Chondrocyte (in vitro differentiated cells): ENCODE results near the gene NFKB1. TPM values are rescaled to one million over a fixed set of nuclear protein-coding genes. Genes with fewer than 3 reads are reported as not detected.

ENCODE experiments used
- DNase-seq: peaks from one replicate; pipeline ENCODE4 v3.0.0; 2021; ENCODE audit warnings: mixed read lengths, low spot score
- H3K27ac Mint-ChIP-seq: one replicate; pipeline ENCODE4 v1.8.0; 2021; ENCODE audit warnings: mild to moderate bottlenecking, moderate library complexity, mixed read lengths; ENCODE audit not compliant: unreplicated experiment
- H3K27me3 Mint-ChIP-seq: 2 replicates; pipeline ENCODE4 v1.8.0; 2021; ENCODE audit warnings: low read depth, mixed read lengths
- H3K36me3 Mint-ChIP-seq: 2 replicates; pipeline ENCODE4 v1.8.0; 2021; ENCODE audit warnings: low read depth, mixed read lengths
- H3K4me1 Mint-ChIP-seq: 2 replicates; pipeline ENCODE4 v1.8.0; 2021; ENCODE audit warnings: low read depth, mild to moderate bottlenecking, mixed read lengths
- H3K4me3 Mint-ChIP-seq: one replicate; pipeline ENCODE4 v1.8.0; 2021; ENCODE audit warnings: mild to moderate bottlenecking, moderate library complexity, mixed read lengths; ENCODE audit not compliant: unreplicated experiment
- H3K9me3 Mint-ChIP-seq: 2 replicates; pipeline ENCODE4 v1.8.0; 2021; ENCODE audit warnings: low read depth, mixed read lengths
- CTCF ChIP-seq: fragments of 200-600 bp; sonication (generic); IDR thresholded peaks from 2 replicates; pipeline ENCODE4 v1.5.0; 2021; ENCODE audit warnings: antibody characterized with exemption, mild to moderate bottlenecking, moderate library complexity
- total RNA-seq: library from RNA; stranded (reverse); gene quantifications from 3 replicates; pipeline ENCODE4 v1.2.1, GENCODE V29; 2021

The NFKB1 gene
- total RNA-seq, 1 donor from 2014 or later = 24.4 TPM

GRCh38 chr4:102455750-102456149, 45.4 kb upstream of the NFKB1 start:
- Mint-ChIP-seq H3K4me1 (no peaks in the 10 kb centered on the region), H3K4me3 (no peak overlapping the region), H3K27me3 (peaks cover 15% of the 10 kb centered on the region), H3K36me3 (peaks cover 4% of the 10 kb centered on the region), H3K27ac (no peak overlapping the region), H3K9me3 (peaks cover 8% of the 10 kb centered on the region)
- TF ChIP-seq CTCF = no peak
- DNase-seq = no peak

GRCh38 chr4:102466298-102466697, 34.9 kb upstream of the NFKB1 start:
- H3K9me3 Mint-ChIP-seq = peaks cover 7% of the 10 kb centered on the region
- TF ChIP-seq CTCF = no peak
- H3K36me3 Mint-ChIP-seq = no peaks in the 10 kb centered on the region
- H3K27ac Mint-ChIP-seq = no peak overlapping the region
- peaks cover 9% of the 10 kb centered on the region for H3K27me3 Mint-ChIP-seq
- no peak for DNase-seq
- no peak overlapping the region for H3K4me3 Mint-ChIP-seq
- H3K4me1 Mint-ChIP-seq = no peaks in the 10 kb centered on the region

- H3K36me3 Mint-ChIP-seq = no peaks in the 10 kb centered on the region
- no peaks in the 10 kb centered on the region for H3K9me3 Mint-ChIP-seq
- no peak overlapping the region for H3K27ac Mint-ChIP-seq
- H3K27me3 Mint-ChIP-seq = peaks cover 13% of the 10 kb centered on the region
- H3K4me3 Mint-ChIP-seq = no peak overlapping the region
- no peaks in the 10 kb centered on the region for H3K4me1 Mint-ChIP-seq
- DNase-seq = no peak
- no peak for TF ChIP-seq CTCF
Measured at GRCh38 chr4:102469806-102470205, 31.4 kb upstream of the NFKB1 start.

GRCh38 chr4:102472441-102473013, 28.6 kb upstream of the NFKB1 start:
- Mint-ChIP-seq H3K9me3 (peaks cover 17% of the 10 kb centered on the region), H3K4me1 (no peaks in the 10 kb centered on the region), H3K27me3 (peaks cover 13% of the 10 kb centered on the region), H3K27ac (no peak overlapping the region), H3K4me3 (no peak overlapping the region), H3K36me3 (peaks cover 5% of the 10 kb centered on the region)
- DNase-seq = no peak
- no peak for TF ChIP-seq CTCF

- TF ChIP-seq CTCF = no peak
- Mint-ChIP-seq H3K4me1 (no peaks in the 10 kb centered on the region), H3K27me3 (peaks cover 13% of the 10 kb centered on the region), H3K27ac (no peak overlapping the region), H3K36me3 (peaks cover 5% of the 10 kb centered on the region), H3K9me3 (peaks cover 19% of the 10 kb centered on the region), H3K4me3 (no peak overlapping the region)
- no peak for DNase-seq
Measured at GRCh38 chr4:102473476-102473875, 27.7 kb upstream of the NFKB1 start.
